HepG2 (cell line): ENCODE measurements around the gene BLCAP. TPM values are rescaled to one million over a fixed set of nuclear protein-coding genes. Genes with fewer than 3 reads are reported as not detected.
A peak's percentile ranks its signal among the peaks of the same experiment; 100 is the strongest.

Source experiments
- ATAC-seq: fragments of 200-7000 bp; cut with Tn5 transposase; 3 replicates; pipeline ENCODE4 v1.9.1; 2020; ENCODE audit warnings: mild to moderate bottlenecking, moderate library complexity
- BruUV-seq: library from RNA; stranded (reverse); fragments of 400-500 nt; replicated peaks from 2 replicates; lab custom pipeline; 2021; lab: Mats Ljungman, UMichigan
- CTCF ChIA-PET: fragments of 300-600 bp; formaldehyde crosslinking; extraction: SDS; loops from one replicate; lab custom pipeline; 2021; ENCODE audit warnings: low total read pairs, inconsistent platforms, low intra/inter-chr PET ratio; lab: Yijun Ruan, JAX
- POLR2A ChIA-PET: fragments of 350-600 bp; sonication (Branson Sonifier 250); formaldehyde crosslinking; loops from one replicate; lab custom pipeline; 2020; ENCODE audit warnings: antibody characterized with exemption, inconsistent platforms; lab: Yijun Ruan, JAX
- DNase-seq: peaks from one replicate; pipeline ENCODE4 v3.0.0-alpha.2; 2015; ENCODE audit warnings: low spot score
- FAIRE-seq: peaks from 3 replicates; lab custom pipeline; 2011; peaks lifted over from hg19 to GRCh38; lab: Jason Lieb, UNC
- H2AFZ ChIP-seq: one replicate; pipeline ENCODE4 v1.6.1; 2011; ENCODE audit warnings: low read length, inconsistent platforms
- H3K27ac ChIP-seq: fragments of 300-600 bp; 3 replicates; pipeline ENCODE4 v1.8.0; 2011; ENCODE audit warnings: mixed run types, mild to moderate bottlenecking, mixed read lengths, low read length, inconsistent platforms; ENCODE audit not compliant: insufficient read depth; ENCODE audit errors: extremely low read length
- H3K27me3 ChIP-seq, 2 experiments: fragments of 200-600 bp in 1 of 2; 2 replicates in 1 of 2; 3 replicates in 1 of 2; pipeline versions ENCODE4 v1.6.0 to v1.8.0; 2011; ENCODE audit warnings: low read length in 2 of 2, mild to moderate bottlenecking in 2 of 2, moderate library complexity in 2 of 2, inconsistent platforms in 1 of 2; ENCODE audit not compliant: insufficient read depth in 2 of 2, control insufficient read depth in 1 of 2
- H3K36me3 ChIP-seq, 2 experiments: fragments of 200-600 bp in 1 of 2; replicated peaks in 1 of 2; 2 replicates in 1 of 2; 3 replicates in 1 of 2; pipeline versions ENCODE4 v1.5.1 to v1.8.0; 2011; ENCODE audit warnings: low read length in 2 of 2, inconsistent platforms in 1 of 2; ENCODE audit not compliant: insufficient read depth in 2 of 2, control insufficient read depth in 1 of 2
- H3K4me1 ChIP-seq: 2 replicates; pipeline ENCODE4 v1.5.1; 2012; ENCODE audit warnings: low read length, inconsistent platforms; ENCODE audit not compliant: insufficient read depth
- H3K4me2 ChIP-seq: 2 replicates; pipeline ENCODE4 v1.6.0; 2011; ENCODE audit warnings: low read depth, low read length, inconsistent platforms
- H3K4me3 ChIP-seq, 3 experiments: fragments of 200-600 bp in 1 of 3; sonication (generic), shearing (Covaris generic) in 1 of 3; replicated peaks in 1 of 3; 2 replicates each; pipeline ENCODE4 v1.5.1; 2011 to 2016; ENCODE audit warnings: low read length in 3 of 3, inconsistent platforms in 2 of 3, low read depth in 2 of 3, mild to moderate bottlenecking in 2 of 3, control low read depth in 1 of 3, mixed read lengths in 1 of 3; ENCODE audit not compliant: insufficient read depth in 1 of 3
- H3K79me2 ChIP-seq: one replicate; pipeline ENCODE4 v1.6.1; 2011; ENCODE audit warnings: low read length, inconsistent platforms; ENCODE audit not compliant: insufficient read depth
- H3K9ac ChIP-seq: 2 replicates; pipeline ENCODE4 v1.6.0; 2011; ENCODE audit warnings: mild to moderate bottlenecking, low read depth, low read length, inconsistent platforms; ENCODE audit not compliant: insufficient read depth
- H3K9me3 ChIP-seq: 2 replicates; pipeline ENCODE4 v1.5.1; 2012; ENCODE audit warnings: mild to moderate bottlenecking, low read length
- H4K20me1 ChIP-seq: 2 replicates; pipeline ENCODE4 v1.6.0; 2011; ENCODE audit warnings: inconsistent platforms, mild to moderate bottlenecking, low read length, moderate library complexity; ENCODE audit not compliant: insufficient read depth
- ATF4 ChIP-seq, 2 experiments: fragments of 450-650 bp in 1 of 2; sonication (generic) in 1 of 2; formaldehyde crosslinking; IDR thresholded peaks; 2 replicates each; pipeline versions ENCODE4 v1.5.0 to v1.8.0; 2020 to 2022; ENCODE audit warnings: mild to moderate bottlenecking in 1 of 2, missing genetic modification reagents in 1 of 2
- EED ChIP-seq: sonication (generic); formaldehyde crosslinking; IDR thresholded peaks from 2 replicates; pipeline ENCODE4 v1.5.0; 2020; ENCODE audit warnings: mild to moderate bottlenecking, missing genetic modification reagents
- ELF1 ChIP-seq: sonication (generic); formaldehyde crosslinking; IDR thresholded peaks from 2 replicates; pipeline ENCODE4 v1.4.0; 2020; ENCODE audit warnings: missing genetic modification reagents
- EP300 ChIP-seq, 3 experiments: sonication (generic) in 1 of 3; formaldehyde crosslinking in 1 of 3; IDR thresholded peaks; 2 replicates each; pipeline versions ENCODE4 v1.5.1 to v1.6.1; 2011 to 2020; ENCODE audit warnings: low read depth in 2 of 3, low read length in 2 of 3, borderline replicate concordance in 1 of 3, improper control_type of control experiment in 1 of 3, mild to moderate bottlenecking in 1 of 3, missing genetic modification reagents in 1 of 3, moderate library complexity in 1 of 3
- HNRNPH1 ChIP-seq: fragments of 200-400 bp; formaldehyde crosslinking; optimal IDR thresholded peaks from 2 replicates; pipeline ENCODE3; 2017; ENCODE audit warnings: mild to moderate bottlenecking, low read depth, low read length
- KLF11 ChIP-seq: IDR thresholded peaks from 2 replicates; pipeline ENCODE4 v1.6.1; 2016; ENCODE audit warnings: missing compliant biosample characterization
- MYC ChIP-seq: sonication (generic); formaldehyde crosslinking; IDR thresholded peaks from 2 replicates; pipeline ENCODE4 v1.9.0; 2021; ENCODE audit warnings: missing genetic modification reagents, borderline replicate concordance
- NAIF1 ChIP-seq: sonication (generic); formaldehyde crosslinking; IDR thresholded peaks from 2 replicates; pipeline ENCODE4 v1.5.0; 2020; ENCODE audit warnings: mild to moderate bottlenecking, missing genetic modification reagents, borderline replicate concordance
- NCOR1 ChIP-seq: fragments of 200-600 bp; sonication (generic); IDR thresholded peaks from 2 replicates; pipeline ENCODE4 v1.7.0; 2017; ENCODE audit warnings: antibody characterized with exemption, low read length, borderline replicate concordance
- NFRKB ChIP-seq: fragments of 450-650 bp; IDR thresholded peaks from 2 replicates; pipeline ENCODE4 v1.6.1; 2017
- NKX3-1 ChIP-seq: sonication (generic); formaldehyde crosslinking; IDR thresholded peaks from 2 replicates; pipeline ENCODE4 v1.5.0; 2020; ENCODE audit warnings: missing genetic modification reagents
- RBFOX2 ChIP-seq: fragments of 200-400 bp; formaldehyde crosslinking; IDR thresholded peaks from 2 replicates; pipeline ENCODE4 v1.6.1; 2017; ENCODE audit warnings: low read depth, mild to moderate bottlenecking, low read length
- RNF2 ChIP-seq: fragments of 450-650 bp; conservative IDR thresholded peaks from 2 replicates; pipeline ENCODE4 v1.6.1; 2016; ENCODE audit warnings: low read depth
- SYNCRIP ChIP-seq: fragments of 200-400 bp; formaldehyde crosslinking; IDR thresholded peaks from 2 replicates; pipeline ENCODE4 v1.6.1; 2018; ENCODE audit warnings: mild to moderate bottlenecking, low read depth, low read length; ENCODE audit not compliant: insufficient read depth
- TP53 ChIP-seq: sonication (generic); formaldehyde crosslinking; conservative IDR thresholded peaks from 2 replicates; pipeline ENCODE4 v1.4.0; 2020; ENCODE audit warnings: missing genetic modification reagents
- ZBTB20 ChIP-seq: sonication (generic); formaldehyde crosslinking; IDR thresholded peaks from 2 replicates; pipeline ENCODE4 v1.8.1; 2023; ENCODE audit warnings: missing genetic modification reagents, low read depth, mild to moderate bottlenecking, borderline replicate concordance
- ZBTB33 ChIP-seq: sonication (generic); formaldehyde crosslinking; IDR thresholded peaks from 2 replicates; pipeline ENCODE4 v1.4.0; 2020; ENCODE audit warnings: missing genetic modification reagents
- ZMAT5 ChIP-seq: sonication (generic); formaldehyde crosslinking; IDR thresholded peaks from 2 replicates; pipeline ENCODE4 v1.5.0; 2020; ENCODE audit warnings: mild to moderate bottlenecking, low read depth, missing genetic modification reagents, borderline replicate concordance
- ZNF7 ChIP-seq: IDR thresholded peaks from 2 replicates; pipeline ENCODE4 v1.6.1; 2016; ENCODE audit warnings: missing biosample characterization, missing genetic modification reagents
- ZNF792 ChIP-seq: IDR thresholded peaks from 2 replicates; pipeline ENCODE4 v1.6.1; 2016
- WGBS: methylation state at CpG from one replicate; pipeline ENCODE4 v1.1.6; 2017; ENCODE audit warnings: low lambda C conversion rate; 5-methylcytosine and 5-hydroxymethylcytosine counted together
- in situ Hi-C: cut with HindIII; loops from 2 replicates; pipeline ENCODE4 v1.10.0; 2017; ENCODE audit warnings: low pct_unique_long_range_greater_than_20kb; ENCODE audit not compliant: extremely low pct_ligation_motif_present
- intact Hi-C: fragments of 100-400 bp; cut with micrococcal nuclease; formaldehyde crosslinking; loops from one replicate; pipeline ENCODE4 v1.10.0; 2022; ENCODE audit not compliant: unreplicated experiment
- polyA plus RNA-seq, 8 experiments: library from polyadenylated mRNA; depleted of rRNA in 3 of 8; stranded (reverse) in 7 of 8; unstranded in 1 of 8; fragments of >200 nt; fragmentation: Illumina TruSeq in 4 of 8; extraction: Trizol in 4 of 8; gene quantifications; 2 replicates each; pipeline versions ENCODE4 v1.2.1 to v1.2.3, GENCODE V29; 2011 to 2016; ENCODE audit warnings: low read depth in 4 of 8, missing spikeins in 1 of 8, mixed read lengths in 1 of 8; ENCODE audit not compliant: insufficient read depth in 1 of 8
- total RNA-seq, 5 experiments: library from RNA; depleted of rRNA; stranded (reverse); fragments of >200 nt; fragmentation: Illumina TruSeq; extraction: Trizol; gene quantifications; 2 replicates each; pipeline ENCODE4 v1.2.3, GENCODE V29; 2016; ENCODE audit warnings: low read depth in 1 of 5

Gene BLCAP
- total and polyA plus RNA-seq, 2 of the 13 experiments (the other 11 are each of a cell fraction or from before 2014, with no cell fraction given) = 52.4 to 86.8 TPM

GRCh38 chr20:37544386-37544785 is 16.7 kb upstream of the BLCAP start:
- DNase-seq (no peak), FAIRE-seq (no peak), ATAC-seq (peak; percentile 27)
- CTCF ChIA-PET = interaction anchor here (0.8 kb wide), 1 partner anchor 275 kb away, joined by 3 read pairs; no protein-coding TSS in a partner anchor
- H3K27ac ChIP-seq = no peak overlapping the region
- H3K9ac ChIP-seq = no peak overlapping the region
- H4K20me1 ChIP-seq = no peaks in the 10 kb centered on the region
- H3K36me3 ChIP-seq = no peaks in the 10 kb centered on the region
- no peak overlapping the region for H3K4me2 ChIP-seq
- 41% methylated on average over 3 of the region's 3 CpGs for WGBS
- BruUV-seq = no TSS peak
- TF ChIP-seq NCOR1 = no peak
- TF ChIP-seq KLF11 = no peak
- TF ChIP-seq RBFOX2 = no peak
- no peak for TF ChIP-seq NFRKB
- TF ChIP-seq ATF4 (CRISPR knock-in tag; IDR thresholded peaks at IDR 0.05) = no peak
- 0 out of 2 replicates have a peak, but pooled peaks have one; percentile 30 for TF ChIP-seq EED (CRISPR knock-in tag)
- TF ChIP-seq TP53 (CRISPR knock-in tag) = no peak
- no peak for TF ChIP-seq SYNCRIP
- no peak for TF ChIP-seq HNRNPH1
- no peak for TF ChIP-seq ZBTB33 (CRISPR knock-in tag)
- TF ChIP-seq MYC (CRISPR knock-in tag) = peak; percentile 19; the same call in 1 of the 2 replicates
- TF ChIP-seq ZMAT5 = no peak
- TF ChIP-seq EP300 (IDR thresholded peaks at IDR 0.05; ENCODE audit: low read depth in 2 of 2, low read length in 2 of 2) = no peak
- TF ChIP-seq EP300 (CRISPR knock-in tag; IDR thresholded peaks at IDR 0.05; ENCODE audit: borderline replicate concordance) = 0 out of 2 replicates have a peak, but pooled peaks have one; percentile 12
- no peak for TF ChIP-seq ZBTB20
- no peak for TF ChIP-seq RNF2
- no peak for TF ChIP-seq ZNF7 (CRISPR knock-in tag)
- no peak for TF ChIP-seq NKX3-1 (CRISPR knock-in tag)
- no peak for TF ChIP-seq ZNF792 (CRISPR knock-in tag)
- TF ChIP-seq ELF1 (CRISPR knock-in tag) = no peak
- no peak for TF ChIP-seq NAIF1 (CRISPR knock-in tag)
- no peaks in the 10 kb centered on the region for H3K79me2 ChIP-seq
- peaks cover 51% of the 10 kb centered on the region for H3K4me1 ChIP-seq
- no peaks in the 10 kb centered on the region for H3K9me3 ChIP-seq
- POLR2A ChIA-PET = no interaction called here
- no peaks in the 10 kb centered on the region; a peak in 1 of 5 replicates for H3K27me3 ChIP-seq
- H3K4me3 ChIP-seq = no peak overlapping the region
- H2AFZ ChIP-seq = no peak overlapping the region
- intact Hi-C loops = no loop called here
- in situ Hi-C loops = no loop called here
